Vagina (tissue), 2 donors: ENCODE data around the gene EFNA1.

Experiments
- POLR2A ChIP-seq, 2 donors: fragments of 450-650 bp; IDR thresholded peaks; one replicate each; pipeline ENCODE4 v1.6.1; 2017; ENCODE audit warnings: antibody characterized with exemption in 2 of 2, mild to moderate bottlenecking in 2 of 2, moderate library complexity in 2 of 2
- POLR2AphosphoS5 ChIP-seq, 2 donors: sonication (generic); formaldehyde crosslinking; IDR thresholded peaks; one replicate each; pipeline ENCODE4 v1.9.0; 2017; ENCODE audit warnings: antibody characterized with exemption in 2 of 2, mild to moderate bottlenecking in 2 of 2, low read depth in 1 of 2; ENCODE audit not compliant: insufficient read depth in 1 of 2
- TF ChIP-seq, protein P1 (sequence below), 3 experiments: fragments of 450-650 bp in 2 of 3; fragments of 200-600 bp in 1 of 3; sonication (generic) in 1 of 3; IDR thresholded peaks; one replicate each; pipeline ENCODE4 v1.5.1; 2017 to 2019; ENCODE audit warnings: antibody characterized with exemption in 3 of 3, mild to moderate bottlenecking in 2 of 3, moderate library complexity in 2 of 3

DNA sequence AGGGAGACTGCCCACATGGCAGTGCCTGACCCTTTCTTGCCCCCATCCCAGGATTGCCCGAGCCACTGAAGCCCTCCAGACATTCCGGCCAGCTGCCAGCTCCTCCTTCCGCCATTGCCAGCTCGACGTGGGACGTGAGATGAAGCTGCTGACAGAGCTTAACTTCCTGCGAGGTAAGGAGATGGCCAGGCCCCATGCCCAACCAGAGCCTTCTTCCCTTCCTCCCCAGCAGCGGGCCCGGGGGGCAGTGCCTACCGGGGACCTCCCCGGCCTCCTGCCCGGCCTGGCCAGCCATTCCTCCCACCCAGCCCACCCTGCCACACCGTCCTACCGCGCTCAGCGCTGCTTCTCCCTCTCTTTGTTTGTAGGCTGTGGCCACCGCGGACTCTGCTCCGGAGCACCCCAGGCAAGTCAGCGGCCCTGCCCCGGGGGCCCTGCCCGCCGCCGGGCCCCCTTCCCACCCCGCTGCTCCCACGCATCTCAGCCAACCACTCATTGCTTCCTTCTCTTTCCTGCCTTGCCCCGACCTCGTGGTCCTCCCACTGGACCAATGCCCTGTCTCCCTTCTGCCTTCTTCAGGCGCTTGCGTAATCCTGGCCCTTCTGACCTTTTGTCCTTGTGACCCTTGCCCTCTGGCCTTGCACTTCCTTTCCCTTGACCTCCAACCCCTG is 50.9 kb downstream of the EFNA1 start:
- TF ChIP-seq, protein P1, sequence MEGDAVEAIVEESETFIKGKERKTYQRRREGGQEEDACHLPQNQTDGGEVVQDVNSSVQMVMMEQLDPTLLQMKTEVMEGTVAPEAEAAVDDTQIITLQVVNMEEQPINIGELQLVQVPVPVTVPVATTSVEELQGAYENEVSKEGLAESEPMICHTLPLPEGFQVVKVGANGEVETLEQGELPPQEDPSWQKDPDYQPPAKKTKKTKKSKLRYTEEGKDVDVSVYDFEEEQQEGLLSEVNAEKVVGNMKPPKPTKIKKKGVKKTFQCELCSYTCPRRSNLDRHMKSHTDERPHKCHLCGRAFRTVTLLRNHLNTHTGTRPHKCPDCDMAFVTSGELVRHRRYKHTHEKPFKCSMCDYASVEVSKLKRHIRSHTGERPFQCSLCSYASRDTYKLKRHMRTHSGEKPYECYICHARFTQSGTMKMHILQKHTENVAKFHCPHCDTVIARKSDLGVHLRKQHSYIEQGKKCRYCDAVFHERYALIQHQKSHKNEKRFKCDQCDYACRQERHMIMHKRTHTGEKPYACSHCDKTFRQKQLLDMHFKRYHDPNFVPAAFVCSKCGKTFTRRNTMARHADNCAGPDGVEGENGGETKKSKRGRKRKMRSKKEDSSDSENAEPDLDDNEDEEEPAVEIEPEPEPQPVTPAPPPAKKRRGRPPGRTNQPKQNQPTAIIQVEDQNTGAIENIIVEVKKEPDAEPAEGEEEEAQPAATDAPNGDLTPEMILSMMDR (IDR thresholded peaks at IDR 0.05): no peak
- no peak for TF ChIP-seq POLR2A (IDR thresholded peaks at IDR 0.05)
- TF ChIP-seq POLR2AphosphoS5 (IDR thresholded peaks at IDR 0.05; ENCODE audit: insufficient read depth in 1 of 2, low read depth in 1 of 2): no peak
